ENCODE measurements around the gene TBC1D24. TPM values are rescaled to one million over a fixed set of nuclear protein-coding genes. Genes with fewer than 3 reads are reported as not detected.

Gene TBC1D24
- polyA plus RNA-seq, 1 of the 3 experiments (the other 2 are of a cell fraction), result 6.7 TPM

GRCh38 chr16:2443555-2443954, 31.4 kb upstream of the TBC1D24 start:
- no peak overlapping the region for H3K4me2 ChIP-seq
- no peaks in the 10 kb centered on the region for H3K9me2 ChIP-seq
- no peaks in the 10 kb centered on the region for H3K9me3 ChIP-seq
- WGBS (ENCODE audit: low lambda C conversion rate), result 98% methylated on average over 9 of the region's 9 CpGs
- H3K9ac ChIP-seq, result no peak overlapping the region
- no peak overlapping the region for H3K4me3 ChIP-seq (ENCODE audit: low read depth in 2 of 2, low read length in 1 of 2)
- ChIA-PET POLR2A (no interaction called here), CTCF (interaction anchor here (1.8 kb wide), 1 partner anchor 57 kb away, joined by 7 read pairs; no protein-coding TSS in a partner anchor)
- no peak for TF ChIP-seq ZBTB33 (IDR thresholded peaks at IDR 0.05; ENCODE audit: borderline replicate concordance, low read depth)
- H3K4me1 ChIP-seq (ENCODE audit: control insufficient read depth in 1 of 2, insufficient read depth in 2 of 2, low read depth in 1 of 2, low read length in 1 of 2), result no peaks in the 10 kb centered on the region
- no peaks in the 10 kb centered on the region for H4K20me1 ChIP-seq (ENCODE audit: insufficient read depth)
- H3K27ac ChIP-seq (ENCODE audit: low read depth in 2 of 2, low read length in 1 of 2), result no peak overlapping the region
- DNase-seq, result no peak
- H3K36me3 ChIP-seq (replicated peaks in 1 of 2; ENCODE audit: control insufficient read depth in 1 of 2, insufficient read depth in 2 of 2, low read length in 1 of 2), result peaks cover 20 to 29% of the 10 kb centered on the region in 2 experiments
- peaks cover 12% of the 10 kb centered on the region; the same call in 1 of the 2 replicates for H3K79me2 ChIP-seq (ENCODE audit: insufficient read depth)
- no peak overlapping the region for H2AFZ ChIP-seq (ENCODE audit: low read depth)
- H3F3A ChIP-seq (replicated peaks; ENCODE audit: insufficient read depth), result peaks cover 6% of the 10 kb centered on the region
- no peaks in the 10 kb centered on the region for H3K27me3 ChIP-seq (ENCODE audit: insufficient read depth)

- CTCF ChIA-PET, result no interaction called here
- no peak for DNase-seq
- peaks cover 12% of the 10 kb centered on the region; the same call in 1 of the 2 replicates for H3K79me2 ChIP-seq (ENCODE audit: insufficient read depth)
- no peak overlapping the region for H3K4me2 ChIP-seq
- 94% methylated on average over 11 of the region's 11 CpGs for WGBS (ENCODE audit: low lambda C conversion rate)
- no peaks in the 10 kb centered on the region for H3K27me3 ChIP-seq (ENCODE audit: insufficient read depth)
- no peaks in the 10 kb centered on the region for H4K20me1 ChIP-seq (ENCODE audit: insufficient read depth)
- no peak overlapping the region for H3K9ac ChIP-seq
- peaks cover 13 to 40% of the 10 kb centered on the region in 2 experiments for H3K36me3 ChIP-seq (replicated peaks in 1 of 2; ENCODE audit: control insufficient read depth in 1 of 2, insufficient read depth in 2 of 2, low read length in 1 of 2)
- no peak overlapping the region for H3K4me3 ChIP-seq (ENCODE audit: low read depth in 2 of 2, low read length in 1 of 2)
- H2AFZ ChIP-seq (ENCODE audit: low read depth), result no peak overlapping the region
- POLR2A ChIA-PET, result no interaction called here
- no peaks in the 10 kb centered on the region for H3K9me2 ChIP-seq
- H3K4me1 ChIP-seq (ENCODE audit: control insufficient read depth in 1 of 2, insufficient read depth in 2 of 2, low read depth in 1 of 2, low read length in 1 of 2), result no peaks in the 10 kb centered on the region
- no peaks in the 10 kb centered on the region for H3K9me3 ChIP-seq
- no peak overlapping the region for H3K27ac ChIP-seq (ENCODE audit: low read depth in 2 of 2, low read length in 1 of 2)
- peaks cover 8% of the 10 kb centered on the region for H3F3A ChIP-seq (replicated peaks; ENCODE audit: insufficient read depth)
- TF ChIP-seq MAX (IDR thresholded peaks at IDR 0.05; ENCODE audit: low read depth) (no peak), NFIC (IDR thresholded peaks at IDR 0.05; ENCODE audit: borderline replicate concordance) (no peak), CHD2 (IDR thresholded peaks at IDR 0.05; ENCODE audit: low read length, partially characterized antibody) (no peak), RFX5 (IDR thresholded peaks at IDR 0.05; ENCODE audit: low read length) (no peak), IRF3 (IDR thresholded peaks at IDR 0.05; ENCODE audit: low read depth, low read length) (no peak), TAF1 (IDR thresholded peaks at IDR 0.05; ENCODE audit: borderline replicate concordance, low read depth, low read length) (no peak), CTCF (IDR thresholded peaks at IDR 0.05) (no peak), EZH2phosphoT487 (IDR thresholded peaks at IDR 0.05; ENCODE audit: borderline replicate concordance, low read depth) (no peak), USF2 (IDR thresholded peaks at IDR 0.05; ENCODE audit: borderline replicate concordance, low read depth, low read length) (no peak), MXI1 (IDR thresholded peaks at IDR 0.05; ENCODE audit: low read depth, low read length) (no peak), USF1 (IDR thresholded peaks at IDR 0.05; ENCODE audit: borderline replicate concordance, low read depth) (no peak), TCF12 (IDR thresholded peaks at IDR 0.05) (no peak), FOSL2 (IDR thresholded peaks at IDR 0.05; ENCODE audit: borderline replicate concordance, low read depth) (no peak), RCOR1 (IDR thresholded peaks at IDR 0.05; ENCODE audit: low read length) (no peak), NRF1 (IDR thresholded peaks at IDR 0.05; ENCODE audit: low read depth, low read length) (no peak), SIN3A (IDR thresholded peaks at IDR 0.05; ENCODE audit: borderline replicate concordance, low read depth, low read length) (no peak), PBX3 (IDR thresholded peaks at IDR 0.05) (no peak), RXRA (IDR thresholded peaks at IDR 0.05; ENCODE audit: borderline replicate concordance, low read depth) (no peak)
These were observed 26.9 kb upstream of the TBC1D24 start for GRCh38 chr16:2447920-2448583.
